ENCODE measurements around the gene GLOD5.

GLOD5 gene

DNA sequence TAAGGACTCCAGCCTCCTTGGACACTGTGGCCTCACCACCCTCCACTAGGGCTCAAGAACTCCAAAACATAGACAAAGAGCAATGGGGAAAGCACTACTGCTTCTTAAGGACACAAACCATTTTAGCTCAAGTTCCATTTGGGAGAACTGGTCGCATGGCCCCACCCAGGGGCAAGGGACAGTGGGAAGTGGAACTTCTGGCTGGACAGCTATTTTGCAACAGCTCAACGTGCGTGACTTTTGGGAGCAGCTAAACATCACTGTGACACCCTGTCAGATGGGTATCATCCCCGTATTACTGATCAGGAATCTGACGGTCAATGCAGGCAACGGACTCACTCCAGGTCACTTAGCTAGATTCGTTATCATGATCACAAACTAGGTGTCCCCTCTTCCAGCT, 9.0 kb upstream of the GLOD5 start:
- Histone ChIP-seq H3K27ac (no peak overlapping the region), H3K4me3 (no peak overlapping the region)
- DNase-seq (ENCODE audit: low spot score) = no peak
- TF ChIP-seq, protein P1, sequence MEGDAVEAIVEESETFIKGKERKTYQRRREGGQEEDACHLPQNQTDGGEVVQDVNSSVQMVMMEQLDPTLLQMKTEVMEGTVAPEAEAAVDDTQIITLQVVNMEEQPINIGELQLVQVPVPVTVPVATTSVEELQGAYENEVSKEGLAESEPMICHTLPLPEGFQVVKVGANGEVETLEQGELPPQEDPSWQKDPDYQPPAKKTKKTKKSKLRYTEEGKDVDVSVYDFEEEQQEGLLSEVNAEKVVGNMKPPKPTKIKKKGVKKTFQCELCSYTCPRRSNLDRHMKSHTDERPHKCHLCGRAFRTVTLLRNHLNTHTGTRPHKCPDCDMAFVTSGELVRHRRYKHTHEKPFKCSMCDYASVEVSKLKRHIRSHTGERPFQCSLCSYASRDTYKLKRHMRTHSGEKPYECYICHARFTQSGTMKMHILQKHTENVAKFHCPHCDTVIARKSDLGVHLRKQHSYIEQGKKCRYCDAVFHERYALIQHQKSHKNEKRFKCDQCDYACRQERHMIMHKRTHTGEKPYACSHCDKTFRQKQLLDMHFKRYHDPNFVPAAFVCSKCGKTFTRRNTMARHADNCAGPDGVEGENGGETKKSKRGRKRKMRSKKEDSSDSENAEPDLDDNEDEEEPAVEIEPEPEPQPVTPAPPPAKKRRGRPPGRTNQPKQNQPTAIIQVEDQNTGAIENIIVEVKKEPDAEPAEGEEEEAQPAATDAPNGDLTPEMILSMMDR (IDR thresholded peaks at IDR 0.05) = no peak

DNA sequence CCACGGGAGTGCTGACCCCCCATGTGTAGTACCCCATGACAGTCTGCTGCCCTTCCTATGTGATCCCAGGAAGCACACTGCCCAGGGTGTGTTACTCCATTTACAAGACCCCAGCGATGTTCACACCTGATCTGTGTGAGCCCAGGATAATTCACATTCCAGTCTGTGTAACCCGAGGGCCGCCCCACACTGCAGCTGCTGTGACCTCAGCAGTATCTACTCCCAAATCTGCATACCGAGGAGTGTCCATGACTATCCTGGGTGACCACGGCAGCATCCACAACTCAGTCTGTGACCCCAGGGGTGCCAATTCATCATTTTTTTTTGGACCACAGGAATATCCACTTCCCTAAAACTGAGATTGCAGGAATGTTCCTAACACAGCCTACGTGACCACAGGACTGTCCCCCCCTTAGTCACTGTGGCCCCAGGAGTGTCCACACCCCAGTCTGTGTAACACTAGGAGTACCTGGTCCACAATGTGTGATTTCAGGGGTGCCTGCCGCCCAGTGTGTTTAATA, 7.8 kb upstream of the GLOD5 start:
- Histone ChIP-seq H3K4me3 (no peak overlapping the region), H3K27ac (no peak overlapping the region)
- DNase-seq (ENCODE audit: low spot score) = no peak
- TF ChIP-seq, protein P1 (IDR thresholded peaks at IDR 0.05) = no peak

DNA sequence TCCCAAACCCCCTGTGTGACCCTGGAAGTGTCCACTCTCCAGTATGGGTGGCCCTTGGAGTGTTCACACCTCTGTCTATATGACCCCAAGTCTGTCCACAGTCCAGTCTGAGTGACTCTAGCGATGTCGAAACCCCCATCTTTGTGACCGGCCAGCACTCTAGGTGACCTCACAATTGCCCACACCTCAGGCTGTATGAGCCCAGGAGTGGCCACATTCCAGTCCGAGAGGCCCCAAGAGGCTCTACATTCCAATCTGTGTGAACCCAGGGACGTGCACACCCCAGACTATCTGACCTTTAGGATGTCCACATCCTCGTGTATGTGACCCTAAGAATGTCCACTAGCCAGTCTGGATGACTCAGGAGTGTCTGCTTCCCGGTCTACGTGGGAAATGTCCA, 7.3 kb upstream of the GLOD5 start:
- no peak for DNase-seq (ENCODE audit: low spot score)
- TF ChIP-seq, protein P1 (IDR thresholded peaks at IDR 0.05) = no peak
- no peak overlapping the region for H3K27ac ChIP-seq

DNA sequence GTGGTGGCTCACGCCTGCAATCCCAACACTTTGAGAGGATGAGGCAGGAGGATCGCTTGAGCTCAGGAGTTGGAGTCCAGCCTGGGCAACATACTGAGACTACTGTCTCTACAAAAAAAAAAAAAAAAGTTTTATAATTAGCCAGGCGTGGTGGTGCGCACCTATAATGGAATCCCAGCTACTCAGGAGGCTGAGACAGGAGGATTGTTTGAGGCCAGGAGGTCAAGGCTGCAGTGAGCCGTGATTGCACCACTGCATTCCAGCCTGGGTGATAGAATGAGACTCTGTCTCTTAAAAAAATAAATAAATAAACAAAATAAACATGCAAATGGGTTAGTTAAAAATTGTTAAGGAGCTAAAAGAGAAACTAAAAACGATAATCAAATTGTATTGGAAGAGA, 7.7 kb downstream of the GLOD5 start:
- TF ChIP-seq, protein P1 (IDR thresholded peaks at IDR 0.05) = no peak
- H3K27ac ChIP-seq = no peak overlapping the region
- no peak for DNase-seq (ENCODE audit: low spot score)

More for the DNA sequence above, 7.3 kb upstream of the GLOD5 start:
- no peak overlapping the region for H3K4me3 ChIP-seq

DNA sequence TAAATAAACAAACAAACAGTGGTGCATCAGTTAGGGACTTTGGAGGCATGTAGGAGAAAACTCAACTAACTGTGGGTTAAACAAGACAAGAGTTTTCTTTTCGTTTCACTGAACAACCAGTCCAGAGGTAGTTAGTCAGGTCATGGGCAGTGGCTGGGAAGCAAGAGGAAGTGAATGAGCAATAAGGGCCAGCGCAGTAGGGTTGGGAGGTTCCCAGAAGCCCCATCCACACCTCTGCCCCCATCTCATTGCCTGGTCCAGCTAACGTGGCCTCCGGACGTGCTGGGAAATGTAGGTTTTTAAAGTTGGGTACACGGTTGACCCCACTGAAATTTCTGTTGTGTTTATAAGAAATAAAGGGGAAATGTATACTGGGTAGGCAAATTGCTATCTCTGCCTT, 8.7 kb downstream of the GLOD5 start:
- DNase-seq (ENCODE audit: low spot score) = no peak
- no peak overlapping the region for H3K4me3 ChIP-seq
- no peak overlapping the region for H3K27ac ChIP-seq
- TF ChIP-seq, protein P1 (IDR thresholded peaks at IDR 0.05) = no peak

More for the DNA sequence above, 7.7 kb downstream of the GLOD5 start:
- H3K4me3 ChIP-seq = no peak overlapping the region

DNA sequence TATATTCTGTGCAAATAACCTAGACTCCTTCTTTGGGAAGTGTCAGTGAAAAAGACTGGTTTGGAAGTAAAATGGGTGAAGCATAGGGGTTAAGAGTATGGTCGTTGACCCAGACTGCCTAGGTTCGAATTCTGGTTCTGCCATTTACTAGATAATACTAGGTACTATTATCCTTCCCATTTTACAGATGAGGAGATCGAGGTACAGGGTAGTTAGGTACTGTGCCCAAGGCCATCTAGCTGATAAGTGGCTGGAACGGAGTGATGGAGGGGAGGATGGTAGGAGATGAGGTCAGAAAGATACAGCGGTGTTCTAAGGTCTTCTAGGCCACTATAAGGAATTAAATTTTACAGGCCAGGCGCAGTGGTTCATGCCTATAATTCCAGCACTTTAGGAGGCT, 11.1 kb downstream of the GLOD5 start:
- Histone ChIP-seq H3K4me3 (no peak overlapping the region), H3K27ac (no peak overlapping the region)
- TF ChIP-seq, protein P1 (IDR thresholded peaks at IDR 0.05) = no peak
- DNase-seq (ENCODE audit: low spot score) = no peak

DNA sequence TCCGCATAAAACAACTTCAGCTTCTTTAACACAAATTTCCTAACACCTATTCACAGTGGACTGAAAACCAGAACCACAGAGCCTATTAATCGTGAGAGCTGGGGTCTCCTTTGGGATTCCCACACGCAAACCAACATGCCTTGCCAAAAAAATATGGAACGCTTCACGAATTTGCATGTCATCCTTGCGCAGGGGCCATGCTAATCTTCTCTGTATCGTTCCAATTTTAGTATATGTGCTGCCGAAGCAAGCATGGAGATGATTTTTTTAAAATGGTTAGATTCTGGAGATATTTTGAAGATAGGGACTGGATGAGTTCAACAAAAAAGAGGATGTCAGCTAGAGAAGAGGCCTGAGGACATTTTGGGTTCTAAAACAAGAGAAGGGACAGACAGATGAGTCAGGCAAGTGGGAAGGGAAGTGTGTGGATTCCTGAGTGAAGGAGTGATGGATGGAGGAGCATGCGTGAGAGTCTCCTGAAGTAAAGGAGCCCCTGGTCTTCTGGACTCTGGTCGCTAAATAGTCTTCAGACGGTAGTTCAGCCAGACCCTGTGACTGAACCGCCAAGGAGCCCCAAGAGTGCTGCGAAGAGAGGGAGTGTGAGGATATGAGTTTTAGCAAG, 15.4 kb downstream of the GLOD5 start:
- no peak for DNase-seq (ENCODE audit: low spot score)
- TF ChIP-seq, protein P1 (IDR thresholded peaks at IDR 0.05) = no peak
- no peak overlapping the region for H3K4me3 ChIP-seq

More for the DNA sequence above, 15.4 kb downstream of the GLOD5 start:
- H3K27ac ChIP-seq = no peak overlapping the region

Data from coronary artery (tissue), 2 donors.